DND-41 (cell line): Measurements from ENCODE around the gene APOL3.
"Not testable (repeated sequence)": the region's sequence is repeated elsewhere in the genome, so short reads cannot be mapped to it uniquely, and the experiment has no call there.

ENCODE experiments used
- ATAC-seq: fragments of 200-7000 bp; cut with Tn5 transposase; 3 replicates; pipeline ENCODE4 v1.9.1; 2021; ENCODE audit warnings: low read depth; ENCODE audit not compliant: insufficient read depth
- DNase-seq: peaks from one replicate; pipeline ENCODE4 v3.0.0-alpha.2; 2020
- H2AFZ ChIP-seq: 2 replicates; pipeline ENCODE4 v1.6.0; 2012; ENCODE audit warnings: low read depth, low read length
- H3K27ac ChIP-seq: 2 replicates; pipeline ENCODE4 v1.5.1; 2012; ENCODE audit warnings: low read length, inconsistent platforms
- H3K27me3 ChIP-seq: fragments of 200-600 bp; sonication (generic); 2 replicates; pipeline ENCODE4 v1.6.0; 2012; ENCODE audit warnings: low read length, mild to moderate bottlenecking, inconsistent platforms; ENCODE audit not compliant: insufficient read depth, poor library complexity
- H3K36me3 ChIP-seq: 2 replicates; pipeline ENCODE4 v1.5.1; 2012; ENCODE audit warnings: low read length, inconsistent platforms; ENCODE audit not compliant: insufficient read depth
- H3K4me1 ChIP-seq: 2 replicates; pipeline ENCODE4 v1.5.1; 2012; ENCODE audit warnings: mild to moderate bottlenecking, low read length; ENCODE audit not compliant: insufficient read depth
- H3K4me2 ChIP-seq: 2 replicates; pipeline ENCODE4 v1.6.0; 2012; ENCODE audit warnings: mild to moderate bottlenecking, moderate library complexity, low read length, inconsistent platforms; ENCODE audit not compliant: insufficient read depth
- H3K4me3 ChIP-seq, 2 experiments: fragments of 200-600 bp in 1 of 2; shearing (Covaris generic) in 1 of 2; 2 replicates each; pipeline ENCODE4 v1.5.1; 2012 to 2016; ENCODE audit warnings: inconsistent platforms in 2 of 2, low read length in 2 of 2, mild to moderate bottlenecking in 2 of 2, low read depth in 1 of 2, moderate library complexity in 1 of 2
- H3K79me2 ChIP-seq: 2 replicates; pipeline ENCODE4 v1.6.0; 2012; ENCODE audit warnings: low read length, inconsistent platforms; ENCODE audit not compliant: insufficient read depth
- H3K9ac ChIP-seq: 2 replicates; pipeline ENCODE4 v1.6.0; 2012; ENCODE audit warnings: low read depth, mild to moderate bottlenecking, inconsistent platforms, low read length, moderate library complexity
- H3K9me3 ChIP-seq: 2 replicates; pipeline ENCODE4 v1.5.1; 2012; ENCODE audit warnings: low read length, moderate library complexity, mild to moderate bottlenecking, inconsistent platforms; ENCODE audit not compliant: insufficient read depth, severe bottlenecking
- H4K20me1 ChIP-seq: 2 replicates; pipeline ENCODE4 v1.6.0; 2012; ENCODE audit warnings: low read length; ENCODE audit not compliant: insufficient read depth
- CTCF ChIP-seq: IDR thresholded peaks from 2 replicates; pipeline ENCODE4 v1.5.1; 2012; ENCODE audit warnings: borderline replicate concordance, low read length, moderate library complexity, mild to moderate bottlenecking; ENCODE audit not compliant: poor library complexity, severe bottlenecking; ENCODE audit errors: extremely low read depth
- EZH2 ChIP-seq: IDR thresholded peaks from 3 replicates; pipeline ENCODE4 v1.6.1; 2012; ENCODE audit warnings: borderline replicate concordance, low read depth, mild to moderate bottlenecking, moderate library complexity, low read length, inconsistent platforms; ENCODE audit not compliant: severe bottlenecking

The APOL3 gene

GRCh38 chr22:36097880-36098279, 62.7 kb downstream of the APOL3 start:
- Histone ChIP-seq H3K4me3 (no peak overlapping the region), H3K9me3 (no peaks in the 10 kb centered on the region), H3K27ac (no peak overlapping the region), H3K4me1 (no peaks in the 10 kb centered on the region), H3K36me3 (no peaks in the 10 kb centered on the region), H3K27me3 (no peaks in the 10 kb centered on the region), H3K4me2 (no peak overlapping the region), H3K9ac (no peak overlapping the region), H3K79me2 (no peaks in the 10 kb centered on the region), H2AFZ (no peak overlapping the region), H4K20me1 (no peaks in the 10 kb centered on the region)
- TF ChIP-seq EZH2 (no peak), CTCF (no peak)
- ATAC-seq, result no peak
- no peak for DNase-seq

GRCh38 chr22:36090772-36091171, 69.8 kb downstream of the APOL3 start:
- not testable (repeated sequence) for H3K27ac ChIP-seq, H3K4me1 ChIP-seq, H3K4me2 ChIP-seq, H3K9ac ChIP-seq, H2AFZ ChIP-seq, H4K20me1 ChIP-seq, H3K79me2 ChIP-seq, ATAC-seq, H3K9me3 ChIP-seq, H3K27me3 ChIP-seq, DNase-seq, H3K36me3 ChIP-seq, H3K4me3 ChIP-seq
